GM04503 (cell line): ENCODE measurements around the gene TBL3.
"Not testable (repeated sequence)": the region's sequence is repeated elsewhere in the genome, so short reads cannot be mapped to it uniquely, and the experiment has no call there.

ENCODE experiments used
- DNase-seq: peaks from one replicate; pipeline ENCODE4 v3.0.0-alpha.2; 2012; ENCODE audit warnings: low read depth

The TBL3 gene

GRCh38 chr16:1942810-1943726 is 28.8 kb upstream of the TBL3 start, which contains the start of gene MSRB1:
Gene MSRB1, minus strand, starts transcription at chr16:1943199. Its CDS starts 43 bp downstream, at chr16:1943156.
- DNase-seq, result peak; percentile 80

DNA sequence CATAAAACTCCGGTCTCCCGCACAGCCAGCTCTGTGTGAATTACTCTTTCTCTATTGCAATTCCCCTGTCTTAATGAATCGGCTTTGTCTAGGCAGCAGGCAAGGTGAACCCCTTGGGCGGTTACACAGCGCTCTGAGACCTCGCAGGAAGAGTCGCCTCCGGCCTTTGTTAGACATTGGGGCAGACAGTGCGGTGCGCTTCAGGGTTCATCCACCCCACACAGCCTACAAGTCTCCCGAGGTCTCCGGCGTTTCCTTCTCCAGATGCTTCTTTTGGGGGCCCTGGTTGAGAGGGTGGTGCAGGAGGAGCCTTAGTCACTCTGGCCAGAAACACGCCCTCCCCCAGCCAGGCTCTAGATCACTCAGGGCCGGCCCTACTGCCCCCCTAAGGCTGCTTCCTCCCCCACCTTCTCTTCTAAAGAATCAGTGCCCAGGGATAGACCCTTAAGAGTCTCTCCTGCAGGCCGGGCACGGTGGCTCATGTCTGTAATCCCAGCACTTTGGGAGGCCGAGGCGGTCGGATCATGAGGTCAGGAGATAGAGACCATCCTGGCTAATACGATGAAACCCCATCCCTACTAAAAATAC is 27.1 kb upstream of the TBL3 start:
- no peak for DNase-seq

GRCh38 chr16:1945559-1946391 is 26.1 kb upstream of the TBL3 start:
- no peak for DNase-seq

DNA sequence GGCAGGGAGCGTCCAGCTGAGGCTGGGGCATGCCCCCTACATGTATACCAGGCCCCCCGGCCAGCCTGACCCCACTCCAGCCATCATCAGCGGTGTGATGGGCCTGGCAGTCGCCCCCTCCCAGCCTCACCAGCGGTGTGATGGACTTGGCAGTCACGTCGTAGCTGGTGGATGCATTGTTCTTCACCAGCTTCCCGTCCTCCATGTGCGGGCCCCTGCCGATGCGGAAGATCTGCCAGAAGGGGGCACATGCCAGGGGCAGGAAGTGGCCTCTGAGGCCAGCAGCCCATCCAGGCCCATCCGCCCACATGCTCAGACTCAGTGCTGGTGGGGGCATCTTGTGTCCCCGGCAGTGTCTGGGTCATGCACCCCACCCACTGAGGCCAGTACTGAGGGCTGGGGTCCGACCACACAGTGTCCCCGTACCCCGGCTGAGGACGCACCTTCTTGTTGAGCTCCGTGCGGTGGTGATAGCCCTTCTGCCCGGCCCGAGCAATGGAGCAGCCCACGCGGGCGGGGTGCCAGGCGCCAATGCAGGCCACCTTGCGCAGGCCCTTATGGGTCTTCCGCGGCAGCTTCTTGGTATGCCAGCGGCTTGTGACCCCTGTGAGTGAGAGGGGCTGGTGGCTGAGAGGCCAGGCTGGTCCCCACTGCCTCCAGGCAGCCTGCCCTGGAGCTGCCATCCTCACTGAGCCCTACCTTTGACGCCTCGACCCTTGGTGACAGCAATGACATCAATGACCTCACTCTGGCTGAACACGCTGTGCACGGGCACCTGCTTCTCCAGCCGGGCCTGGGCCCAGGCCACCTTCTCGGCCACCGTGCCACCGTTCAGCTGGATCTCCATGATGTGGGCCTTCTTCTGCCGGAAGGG is 25.1 kb upstream of the TBL3 start:
- no peak for DNase-seq

GRCh38 chr16:1947369-1947670 is 24.5 kb upstream of the TBL3 start:
- no peak for DNase-seq

DNA sequence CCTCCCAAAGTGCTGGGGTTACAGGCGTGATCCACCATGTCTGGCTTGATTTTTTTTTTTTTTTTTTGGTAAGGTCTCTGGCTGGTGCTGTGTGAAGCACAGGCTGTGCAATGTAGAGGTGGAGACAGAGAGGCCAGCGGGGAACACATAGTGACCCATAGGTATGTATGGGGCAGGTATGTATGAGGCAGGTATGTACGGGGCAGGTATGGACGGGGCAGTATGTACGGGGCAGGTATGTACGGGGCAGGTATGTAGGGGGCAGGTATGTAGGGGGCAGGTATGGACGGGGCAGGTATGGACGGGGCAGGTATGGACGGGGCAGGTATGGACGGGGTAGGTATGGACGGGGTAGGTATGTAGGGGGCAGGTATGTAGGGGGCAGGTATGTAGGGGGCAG is 22.3 kb upstream of the TBL3 start:
- DNase-seq, result no peak

DNA sequence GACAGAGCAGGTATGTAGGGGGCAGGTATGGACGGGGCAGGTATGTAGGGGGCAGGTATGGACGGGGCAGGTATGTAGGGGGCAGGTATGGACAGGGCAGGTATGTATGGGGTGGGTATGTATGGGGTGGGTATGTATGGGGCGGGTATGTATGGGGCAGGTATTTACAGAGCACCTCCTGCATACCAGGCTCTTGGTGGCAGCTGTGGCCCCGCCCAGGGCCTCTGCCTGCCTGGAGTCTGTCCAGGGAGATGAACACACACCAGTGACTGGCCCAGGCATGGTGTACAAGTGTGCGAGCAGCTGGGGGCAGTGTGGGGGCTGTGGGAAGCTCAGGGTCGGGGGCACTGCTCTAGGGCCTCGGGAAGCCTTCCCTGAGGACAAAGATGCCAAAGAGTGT is 21.8 kb upstream of the TBL3 start:
- DNase-seq, result no peak

GRCh38 chr16:1950559-1950958 is 21.3 kb upstream of the TBL3 start:
- DNase-seq, result no peak

- DNase-seq, result no peak
Measured at GRCh38 chr16:1953734-1954133, 18.1 kb upstream of the TBL3 start.

DNA sequence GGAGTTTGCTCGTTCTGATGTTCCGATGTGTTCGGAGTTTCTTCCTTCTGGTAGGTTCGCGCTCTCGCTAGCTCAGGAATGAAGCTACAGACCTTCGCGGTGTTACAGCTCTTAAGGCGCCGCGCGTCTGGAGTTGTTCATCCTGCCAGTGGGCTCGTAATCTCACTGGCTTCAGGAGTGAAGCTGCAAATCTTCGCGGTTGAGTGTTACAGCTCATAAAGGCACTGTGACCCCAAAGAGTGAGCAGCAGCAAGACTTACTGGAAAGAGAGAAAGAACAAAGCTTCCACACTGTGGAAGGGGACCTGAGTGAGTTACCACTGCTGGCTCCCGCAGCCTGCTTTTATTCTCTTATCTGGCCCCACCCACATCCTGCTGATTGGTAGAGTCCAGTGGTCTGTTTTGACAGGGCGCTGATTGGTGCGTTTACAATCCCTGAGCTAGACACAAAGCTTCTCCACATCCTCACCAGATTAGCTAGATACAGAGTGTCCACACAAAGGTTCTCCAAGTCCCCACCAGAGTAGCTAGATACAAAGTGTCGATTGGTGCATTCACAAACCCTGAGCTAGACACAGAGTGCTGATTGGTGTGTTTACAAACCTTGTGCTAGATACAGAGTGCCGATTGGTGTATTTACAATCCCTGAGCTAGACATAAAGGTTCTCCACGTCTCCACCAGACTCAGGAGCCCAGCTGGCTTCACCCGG is 14.3 kb upstream of the TBL3 start:
- DNase-seq, result not testable (repeated sequence)

DNA sequence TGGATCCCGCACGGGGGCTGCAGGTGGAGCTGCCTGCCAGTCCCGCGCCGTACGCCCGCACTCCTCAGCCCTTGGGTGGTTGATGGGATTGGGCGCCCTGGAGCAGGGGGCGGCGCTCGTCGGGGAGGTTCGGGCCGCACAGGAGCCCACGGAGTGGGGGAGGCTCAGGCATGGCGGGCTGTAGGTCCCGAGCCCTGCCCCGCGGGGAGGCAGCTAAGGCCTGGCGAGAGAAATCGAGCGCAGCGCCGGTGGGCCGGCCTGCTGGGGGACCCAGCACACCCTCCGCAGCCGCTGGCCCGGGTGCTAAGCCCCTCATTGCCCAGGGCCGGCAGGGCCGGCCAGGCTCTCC is 13.7 kb upstream of the TBL3 start:
- not testable (repeated sequence) for DNase-seq

GRCh38 chr16:1958715-1959268 is 13.1 kb upstream of the TBL3 start:
- DNase-seq, result no peak

- DNase-seq, result peak; percentile 44
Measured at GRCh38 chr16:1959269-1960039, 12.4 kb upstream of the TBL3 start, which contains the start of gene NDUFB10. Gene NDUFB10, plus strand, starts transcription at chr16:1959538. Its CDS starts 87 bp downstream, at chr16:1959625.

- no peak for DNase-seq
Measured at GRCh38 chr16:1960665-1961630, 10.9 kb upstream of the TBL3 start.

GRCh38 chr16:1961651-1962067 is 10.2 kb upstream of the TBL3 start:
- DNase-seq, result no peak

- not testable (repeated sequence) for DNase-seq
Measured at GRCh38 chr16:1962161-1963153, 9.4 kb upstream of the TBL3 start.

- DNase-seq, result no peak
Measured at GRCh38 chr16:1963806-1964505, 7.9 kb upstream of the TBL3 start.
